NCI-H510A treated with DMSO at 0.1 percent for 48 hours (cell line): ENCODE measurements around the gene ADIPOQ.
"Not testable (repeated sequence)": the region's sequence is repeated elsewhere in the genome, so short reads cannot be mapped to it uniquely, and the experiment has no call there.

ENCODE experiments used
- DNase-seq: peaks from one replicate; lab custom pipeline; 2025; lab: John Stamatoyannopoulos, UW

The ADIPOQ gene

DNA sequence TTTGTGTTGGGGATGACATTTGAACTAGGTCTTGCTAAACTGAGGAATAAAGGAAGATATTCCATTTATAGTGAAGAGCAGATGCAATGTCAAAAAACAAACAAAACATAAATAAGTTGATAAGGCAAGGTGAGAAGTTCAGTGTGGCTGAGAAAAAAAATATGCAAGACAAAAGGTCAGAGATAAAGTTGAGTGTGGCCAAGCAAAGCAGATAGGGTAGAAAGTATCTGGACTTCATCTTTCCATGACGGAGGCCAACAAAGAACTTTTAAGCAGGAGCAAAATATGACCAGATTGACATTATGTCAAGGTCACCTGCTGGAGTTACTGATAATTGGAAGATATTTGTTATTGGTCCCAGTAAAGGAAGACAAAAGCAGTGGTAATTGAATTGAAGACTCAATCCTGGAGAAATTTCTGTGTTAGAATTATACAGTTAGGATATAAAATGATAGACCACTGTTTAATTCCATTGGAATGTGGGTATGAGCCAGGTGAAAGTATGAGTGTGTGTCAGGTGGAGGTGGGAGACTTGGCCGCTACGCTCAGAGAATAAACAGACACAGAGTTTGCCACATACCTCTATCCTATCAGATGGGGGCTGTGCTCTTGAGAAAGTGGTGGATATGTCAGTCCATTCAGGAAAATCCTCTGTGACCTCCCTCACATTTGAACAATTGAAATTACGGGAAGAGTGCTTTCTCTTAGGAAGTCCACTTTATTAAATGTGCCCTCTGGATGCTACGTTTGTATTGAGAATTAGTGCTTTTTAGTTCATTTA is 28.1 kb downstream of the ADIPOQ start:
- DNase-seq: no peak

DNA sequence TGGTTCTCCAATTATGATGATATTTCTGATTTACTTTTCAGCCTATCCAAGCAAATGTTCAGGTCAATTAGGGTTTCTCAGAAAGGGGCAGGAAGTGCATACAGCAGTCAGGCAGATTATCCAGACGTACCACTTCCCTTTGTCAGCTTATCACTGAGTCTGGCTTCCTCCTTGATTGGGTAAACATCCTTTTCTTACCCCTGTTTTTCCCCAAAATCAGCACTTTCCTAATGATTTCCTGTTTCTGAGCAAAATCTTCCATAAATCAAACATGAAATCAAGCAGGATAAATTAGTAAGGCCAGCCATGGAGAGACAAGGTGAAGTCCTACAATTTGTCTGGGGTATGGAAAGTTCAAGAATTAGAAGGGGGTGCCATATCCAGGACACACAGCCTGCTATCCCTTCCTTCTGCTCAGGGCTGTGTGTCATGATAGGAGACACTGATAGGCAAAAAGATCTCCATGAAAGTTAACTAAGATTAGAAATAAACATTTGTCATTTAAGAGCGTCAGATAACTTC is 29.0 kb downstream of the ADIPOQ start:
- no peak for DNase-seq

DNA sequence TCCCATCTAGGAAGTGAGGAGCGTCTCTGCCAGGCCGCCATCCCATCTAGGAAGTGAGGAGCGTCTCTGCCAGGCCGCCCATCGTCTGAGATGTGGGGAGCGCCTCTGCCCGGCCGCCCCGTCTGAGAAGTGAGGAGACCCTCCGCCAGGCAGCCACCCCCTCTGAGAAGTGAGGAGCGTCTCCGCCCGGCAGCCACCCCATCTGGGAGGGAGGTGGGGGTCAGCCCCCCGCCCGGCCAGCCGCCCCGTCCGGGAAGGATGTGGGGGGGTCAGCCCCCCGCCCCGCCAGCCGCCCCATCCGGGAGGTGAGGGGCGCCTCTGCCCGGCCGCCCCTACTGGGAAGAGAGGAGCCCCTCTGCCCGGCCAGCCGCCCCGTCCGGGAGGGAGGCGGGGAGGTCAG is 31.3 kb downstream of the ADIPOQ start:
- DNase-seq: not testable (repeated sequence)

DNA sequence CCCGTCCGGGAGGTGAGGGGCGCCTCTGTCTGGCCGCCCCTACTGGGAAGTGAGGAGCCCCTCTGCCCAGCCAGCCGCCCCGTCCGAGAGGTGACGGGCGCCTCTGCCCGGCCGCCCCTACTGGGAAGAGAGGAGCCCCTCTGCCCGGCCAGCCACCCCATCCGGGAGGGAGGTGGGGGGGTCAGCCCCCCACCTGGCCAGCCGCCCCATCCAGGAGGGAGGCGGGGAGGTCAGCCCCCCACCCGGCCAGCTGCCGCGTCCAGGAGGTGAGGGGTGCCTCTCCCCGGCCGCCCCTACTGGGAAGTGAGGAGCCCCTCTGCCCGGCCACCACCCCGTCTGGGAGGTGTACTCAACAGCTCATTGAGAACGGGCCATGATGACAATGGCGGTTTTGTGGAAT is 31.7 kb downstream of the ADIPOQ start:
- DNase-seq: not testable (repeated sequence)

DNA sequence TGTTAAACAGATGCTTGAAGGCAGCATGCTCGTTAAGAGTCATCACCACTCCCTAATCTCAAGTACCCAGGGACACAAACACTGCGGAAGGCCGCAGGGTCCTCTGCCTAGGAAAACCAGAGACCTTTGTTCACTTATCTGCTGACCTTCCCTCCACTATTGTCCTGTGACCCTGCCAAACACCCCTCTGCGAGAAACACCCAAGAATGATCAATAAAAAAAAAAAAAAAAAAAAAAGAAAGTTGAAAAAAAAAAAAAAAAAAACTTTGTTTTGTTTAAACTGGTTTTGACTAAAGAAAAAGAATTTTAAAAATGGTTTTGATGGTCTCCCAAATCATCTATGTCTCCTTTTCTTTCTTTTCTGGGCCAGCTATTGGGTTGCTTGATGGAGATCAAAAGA is 32.3 kb downstream of the ADIPOQ start:
- not testable (repeated sequence) for DNase-seq

DNA sequence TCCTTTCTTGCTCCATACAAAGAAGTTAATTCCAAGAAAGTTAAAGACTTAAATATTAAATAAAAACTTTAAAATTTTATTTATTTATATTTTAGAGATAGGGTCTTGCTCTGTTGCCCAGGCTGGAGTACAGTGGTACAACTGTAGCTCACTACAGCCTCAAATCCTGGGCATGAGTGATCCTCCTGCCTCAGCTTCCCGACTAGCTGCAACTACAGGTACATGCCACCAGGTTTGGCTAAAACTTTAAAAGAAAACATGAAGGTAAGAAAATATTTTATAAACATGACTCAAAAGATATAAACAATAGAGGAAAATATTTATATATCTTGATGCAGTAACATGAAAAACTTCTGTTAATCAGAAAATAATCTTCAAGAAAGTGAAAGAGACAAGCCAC is 33.2 kb downstream of the ADIPOQ start:
- no peak for DNase-seq

DNA sequence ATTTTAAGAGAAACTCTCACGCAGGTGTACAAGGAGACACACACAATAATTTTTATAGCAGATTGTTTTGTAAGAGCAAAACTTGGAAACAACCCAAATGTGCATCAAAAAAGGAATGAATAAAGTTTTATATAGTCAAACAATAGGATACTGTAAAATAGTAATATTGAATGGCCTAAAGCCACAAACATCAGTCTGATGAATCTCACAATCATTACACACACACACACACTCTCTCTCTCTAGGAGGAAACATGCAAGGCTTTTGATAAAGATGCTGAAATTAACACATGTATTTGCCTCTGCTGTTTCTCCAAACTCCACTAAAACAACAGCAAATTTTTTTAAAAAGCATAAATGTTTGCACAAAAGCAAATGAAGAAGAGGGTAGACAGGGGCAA is 37.3 kb downstream of the ADIPOQ start:
- no peak for DNase-seq

DNA sequence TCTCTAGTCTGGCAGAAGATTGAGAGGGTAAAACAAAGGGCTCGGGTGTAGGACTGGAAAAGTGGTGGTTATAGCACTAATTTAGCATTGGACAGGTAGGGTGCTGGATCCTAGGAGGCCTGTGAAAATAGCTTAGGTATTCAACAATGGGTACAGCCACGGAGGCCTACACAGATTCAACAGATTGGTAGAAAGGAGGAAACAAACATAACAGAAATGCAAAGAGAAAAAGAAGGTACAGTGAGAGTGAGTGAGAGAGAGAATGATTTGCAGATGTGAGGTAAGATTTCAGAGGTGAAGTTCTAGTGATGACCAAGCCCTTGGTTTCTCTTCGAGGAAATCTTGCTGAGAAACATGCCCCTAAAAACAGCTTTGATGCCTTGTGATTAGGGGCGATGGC is 37.9 kb downstream of the ADIPOQ start:
- DNase-seq: no peak

DNA sequence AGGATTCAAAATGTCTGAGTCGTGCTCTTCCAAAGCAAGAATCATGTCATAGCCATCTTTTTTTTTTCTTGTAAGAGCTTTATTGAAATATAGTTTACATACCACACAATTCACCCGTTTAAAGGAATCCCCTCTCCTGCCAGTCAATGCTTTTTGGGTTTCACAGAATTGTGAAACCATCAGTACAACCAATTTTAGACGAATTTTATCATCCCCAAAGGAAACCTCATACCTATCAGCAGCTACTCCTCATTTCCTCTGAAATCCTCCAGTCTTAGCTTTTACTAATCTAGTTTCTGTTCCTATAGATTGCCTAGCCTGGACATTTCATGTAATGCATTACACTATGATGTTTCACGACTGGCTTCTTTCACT is 39.6 kb downstream of the ADIPOQ start:
- DNase-seq: no peak

DNA sequence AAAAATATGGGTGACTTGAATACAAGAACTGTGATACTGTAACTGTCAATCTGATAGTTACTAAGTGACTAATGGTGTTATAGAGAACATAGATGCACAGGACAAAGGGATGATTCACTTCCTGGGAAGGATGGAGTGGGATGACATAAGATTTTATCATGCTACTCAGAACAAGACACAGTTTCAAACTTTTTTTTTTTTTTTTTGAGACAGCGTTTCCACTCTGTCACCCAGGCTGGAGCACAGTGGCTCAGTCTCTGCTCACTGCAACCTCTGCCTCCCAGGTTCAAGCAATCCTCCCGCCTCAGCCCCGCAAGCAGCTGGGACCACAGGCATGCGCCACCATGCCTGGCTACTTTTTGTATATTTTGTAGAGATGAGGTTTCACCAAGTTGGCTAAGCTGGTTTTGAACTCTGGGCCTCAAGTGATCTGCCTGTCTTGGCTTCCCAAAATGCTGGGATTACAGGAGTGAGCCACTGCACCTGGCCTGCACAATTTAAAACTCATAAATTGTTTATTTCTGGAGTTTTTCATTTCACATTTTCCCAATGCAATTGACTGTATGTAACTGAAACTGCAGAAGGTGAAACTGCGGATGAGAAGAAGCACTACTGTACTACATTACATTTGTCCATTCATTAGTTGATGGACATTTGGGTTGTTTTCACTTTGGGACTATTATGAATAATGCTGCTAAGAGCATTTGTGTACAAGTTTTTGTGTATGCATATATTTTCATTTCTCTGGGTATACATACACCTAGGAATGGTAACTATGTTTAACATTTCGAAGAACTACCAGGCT is 40.6 kb downstream of the ADIPOQ start:
- DNase-seq: no peak

DNA sequence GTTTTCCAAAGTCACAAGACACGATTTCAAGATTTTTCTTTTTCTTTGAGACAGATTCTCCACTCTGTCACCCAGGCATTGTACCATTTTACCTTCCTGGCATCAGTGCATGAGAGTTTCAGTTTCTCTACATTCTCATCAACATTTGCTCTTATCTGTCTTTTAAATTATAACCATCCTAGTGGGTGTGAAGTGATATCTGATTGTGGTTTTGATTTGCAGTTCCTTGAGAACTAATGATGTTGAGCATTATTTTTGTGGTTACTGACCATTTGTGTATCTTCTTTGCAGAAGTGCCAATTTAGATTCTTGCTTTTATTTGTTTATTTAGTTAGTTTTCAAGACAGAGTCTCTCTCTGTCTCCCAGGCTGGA is 41.2 kb downstream of the ADIPOQ start:
- DNase-seq: no peak

DNA sequence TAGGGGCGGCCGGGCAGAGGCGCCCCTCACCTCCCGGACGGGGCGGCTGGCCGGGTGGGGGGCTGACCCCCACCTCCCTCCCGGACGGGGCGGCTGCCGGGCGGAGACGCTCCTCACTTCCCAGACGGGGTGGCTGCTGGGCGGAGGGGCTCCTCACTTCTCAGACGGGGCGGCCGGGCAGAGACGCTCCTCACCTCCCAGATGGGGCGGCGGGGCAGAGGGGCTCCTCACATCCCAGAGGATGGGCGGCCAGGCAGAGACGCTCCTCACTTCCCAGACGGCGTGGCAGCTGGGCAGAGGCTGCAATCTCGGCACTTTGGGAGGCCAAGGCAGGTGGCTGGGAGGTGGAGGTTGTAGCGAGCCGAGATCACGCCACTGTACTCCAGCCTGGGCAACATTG is 42.4 kb downstream of the ADIPOQ start:
- not testable (repeated sequence) for DNase-seq

DNA sequence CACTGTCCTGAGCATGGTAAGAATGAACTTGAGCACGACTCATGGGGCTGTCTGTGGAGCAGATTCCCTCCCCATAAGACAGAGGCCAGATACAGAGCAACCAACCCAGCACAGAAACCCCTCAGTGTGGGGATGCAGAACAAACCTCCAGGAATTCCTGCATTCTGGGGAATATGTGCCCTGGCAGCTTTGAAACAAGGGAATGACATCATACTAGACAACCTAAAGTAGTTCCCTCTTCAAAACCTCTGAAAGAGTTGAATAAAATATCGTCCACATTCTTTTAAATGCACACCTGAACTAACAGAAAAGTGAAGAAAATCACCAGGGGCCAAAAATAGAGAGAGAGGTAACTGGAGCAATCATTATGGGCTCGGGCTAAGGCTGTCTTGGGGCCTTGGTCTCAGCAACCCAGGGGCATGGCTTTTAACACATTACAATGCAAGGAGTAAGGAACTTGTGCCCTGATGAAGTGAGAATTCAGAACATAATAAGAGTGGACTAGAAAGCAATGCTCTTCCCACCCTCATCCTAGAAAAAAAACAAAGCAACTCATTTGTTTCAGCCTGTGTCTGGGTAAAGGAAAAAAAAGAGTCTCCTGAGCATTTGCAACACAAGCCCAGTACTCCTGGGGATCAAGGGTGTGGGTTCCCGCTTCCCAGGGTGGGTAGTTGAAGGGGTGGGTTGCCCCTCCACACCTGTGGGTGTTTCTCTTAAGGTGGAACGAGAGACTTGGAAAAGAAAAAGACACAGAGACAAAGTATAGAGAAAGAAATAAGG is 43.9 kb downstream of the ADIPOQ start:
- DNase-seq: no peak

DNA sequence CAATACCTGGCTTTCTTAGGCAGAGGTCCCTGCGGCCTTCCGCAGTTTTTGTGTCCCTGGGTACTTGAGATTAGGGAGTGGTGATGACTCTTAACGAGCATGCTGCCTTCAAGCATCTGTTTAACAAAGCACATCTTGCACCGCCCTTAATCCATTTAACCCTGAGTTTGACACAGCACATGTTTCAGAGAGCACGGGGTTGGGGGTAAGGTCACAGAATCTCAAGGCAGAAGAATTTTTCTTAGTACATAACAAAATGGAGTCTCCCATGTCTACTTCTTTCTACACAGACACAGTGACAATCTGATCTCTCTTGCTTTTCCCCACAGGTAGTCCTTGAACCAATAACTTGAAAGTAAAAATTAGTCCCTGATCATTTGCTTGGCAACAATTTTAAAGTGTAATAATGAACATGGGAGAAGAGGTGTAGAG is 45.0 kb downstream of the ADIPOQ start:
- not testable (repeated sequence) for DNase-seq

DNA sequence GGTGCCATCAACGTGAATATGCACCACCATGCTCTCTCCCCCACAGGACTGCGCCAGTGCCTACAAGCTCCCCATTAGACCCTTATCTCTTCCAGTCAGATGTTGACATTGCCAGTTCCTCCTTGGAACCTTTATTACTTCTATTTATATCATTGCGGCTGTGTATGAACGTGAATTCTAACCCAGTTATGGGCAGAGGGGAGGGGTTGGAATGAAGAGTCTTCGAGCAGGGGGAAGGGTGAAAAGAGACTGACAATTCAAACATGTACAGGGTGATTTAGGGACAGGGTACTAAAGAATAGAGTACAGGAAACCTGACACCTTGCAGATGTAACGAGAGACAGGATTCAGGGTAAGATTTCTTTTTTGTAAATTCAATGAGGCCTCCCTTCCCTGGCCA is 46.1 kb downstream of the ADIPOQ start:
- DNase-seq: peak; percentile 49

DNA sequence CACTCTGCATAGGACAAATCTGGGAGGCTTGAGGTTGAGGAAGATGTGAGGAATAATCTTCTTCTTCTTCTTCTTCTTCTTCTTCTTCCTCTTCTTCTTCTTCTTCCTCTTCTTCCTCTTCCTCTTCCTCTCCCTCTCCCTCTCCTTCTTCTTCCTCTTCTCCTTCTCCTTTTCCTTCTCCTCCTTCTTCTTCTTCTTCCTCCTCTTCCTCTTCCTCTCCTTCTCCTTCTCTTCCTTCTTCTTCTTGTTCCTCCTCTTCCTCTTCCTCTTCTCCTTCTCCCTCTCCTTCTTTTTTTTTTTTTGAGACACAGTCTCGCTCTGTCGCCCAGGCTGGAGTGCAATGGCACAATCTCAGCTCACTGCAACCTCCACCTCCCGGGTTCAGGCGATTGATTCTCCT is 47.2 kb downstream of the ADIPOQ start:
- DNase-seq: not testable (repeated sequence)

DNA sequence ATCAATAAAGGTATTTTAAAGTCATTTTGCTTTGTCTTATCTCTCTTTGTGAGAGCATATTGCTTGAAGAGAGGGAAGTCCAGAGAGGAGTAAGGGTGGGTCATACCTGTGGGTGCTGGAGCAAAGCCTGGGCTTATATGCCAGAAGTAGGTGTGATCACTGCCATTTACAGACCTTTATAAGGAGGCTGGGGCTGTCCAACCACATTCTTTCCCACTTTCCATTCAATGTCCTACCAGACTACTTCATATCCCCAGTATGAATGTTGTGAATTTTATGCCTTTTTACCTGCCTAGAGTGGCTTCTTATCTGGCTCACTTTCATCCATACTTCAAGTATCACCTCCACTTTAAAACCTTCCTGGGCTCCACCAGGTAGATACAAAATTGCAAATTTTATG is 48.4 kb downstream of the ADIPOQ start:
- no peak for DNase-seq

DNA sequence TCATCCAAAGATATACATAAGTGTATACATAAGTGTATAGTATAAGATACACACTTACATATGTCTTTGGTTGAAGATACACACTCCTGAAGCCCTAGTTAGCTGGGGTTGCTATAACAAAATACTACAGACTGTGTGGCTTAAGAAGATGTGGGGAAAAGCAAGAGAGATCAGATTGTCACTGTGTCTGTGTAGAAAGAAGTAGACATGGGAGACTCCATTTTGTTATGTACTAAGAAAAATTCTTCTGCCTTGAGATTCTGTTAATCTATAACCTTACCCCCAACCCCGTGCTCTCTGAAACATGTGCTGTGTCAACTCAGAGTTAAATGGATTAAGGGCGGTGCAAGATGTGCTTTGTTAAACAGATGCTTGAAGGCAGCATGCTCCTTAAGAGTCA is 50.6 kb downstream of the ADIPOQ start:
- not testable (repeated sequence) for DNase-seq

DNA sequence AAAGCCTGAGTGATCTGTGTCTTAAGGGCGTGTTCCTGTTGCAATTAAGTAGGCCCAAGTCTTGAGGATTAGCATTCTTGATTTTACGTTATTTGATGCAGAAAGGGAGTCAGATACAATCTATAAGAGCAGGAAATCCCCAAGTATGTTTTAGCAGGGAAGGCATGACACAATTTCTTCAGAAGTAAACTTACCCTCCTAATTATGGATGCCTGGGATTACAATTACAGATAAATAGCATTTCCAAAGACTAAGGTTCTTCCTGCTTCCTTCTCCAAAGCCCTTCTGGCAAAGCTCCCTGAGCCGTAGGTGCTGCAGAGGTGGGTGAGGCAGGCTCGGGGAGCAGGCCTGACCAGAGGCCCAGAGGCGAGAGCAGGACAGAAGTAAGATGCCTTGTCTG is 52.9 kb downstream of the ADIPOQ start:
- DNase-seq: no peak

DNA sequence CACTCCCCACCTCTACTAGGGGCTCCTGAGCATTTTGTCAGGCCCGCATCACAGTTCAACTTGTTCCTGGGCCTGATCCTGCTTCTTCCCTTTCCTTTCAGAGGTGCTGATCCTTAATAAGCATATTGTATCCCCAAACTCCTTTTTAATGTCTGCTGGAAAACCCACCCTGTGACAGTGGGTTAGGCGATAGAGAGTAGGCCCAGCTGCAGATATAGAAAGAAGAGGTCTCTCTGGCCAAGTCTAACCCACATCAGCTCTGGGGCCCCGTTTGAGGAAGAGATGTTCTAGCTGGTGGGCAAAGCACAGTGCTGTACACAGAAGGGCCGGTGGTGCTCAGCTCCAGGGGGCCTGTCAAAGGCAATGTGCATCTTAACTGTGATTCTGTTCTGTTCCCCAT is 53.5 kb downstream of the ADIPOQ start:
- no peak for DNase-seq

DNA sequence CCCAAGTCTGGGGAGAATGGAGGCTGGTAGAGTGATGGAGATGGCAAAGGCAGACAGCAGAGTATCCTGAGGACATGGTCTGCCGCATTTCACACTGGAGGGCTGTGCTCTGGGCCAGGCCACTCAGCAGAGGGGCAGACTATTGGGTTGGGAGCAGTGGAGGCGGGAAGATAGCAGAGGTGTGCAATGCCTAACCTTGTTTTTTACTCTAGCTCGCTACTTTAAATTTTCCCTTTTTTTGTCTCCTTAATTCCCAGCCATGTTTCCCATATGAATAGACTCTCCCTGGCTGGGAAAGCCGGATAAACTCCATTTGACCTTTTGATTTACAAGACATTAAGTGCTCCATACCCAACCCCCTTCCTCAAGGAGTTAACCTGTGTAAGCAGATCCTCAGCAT is 54.4 kb downstream of the ADIPOQ start:
- DNase-seq: no peak

DNA sequence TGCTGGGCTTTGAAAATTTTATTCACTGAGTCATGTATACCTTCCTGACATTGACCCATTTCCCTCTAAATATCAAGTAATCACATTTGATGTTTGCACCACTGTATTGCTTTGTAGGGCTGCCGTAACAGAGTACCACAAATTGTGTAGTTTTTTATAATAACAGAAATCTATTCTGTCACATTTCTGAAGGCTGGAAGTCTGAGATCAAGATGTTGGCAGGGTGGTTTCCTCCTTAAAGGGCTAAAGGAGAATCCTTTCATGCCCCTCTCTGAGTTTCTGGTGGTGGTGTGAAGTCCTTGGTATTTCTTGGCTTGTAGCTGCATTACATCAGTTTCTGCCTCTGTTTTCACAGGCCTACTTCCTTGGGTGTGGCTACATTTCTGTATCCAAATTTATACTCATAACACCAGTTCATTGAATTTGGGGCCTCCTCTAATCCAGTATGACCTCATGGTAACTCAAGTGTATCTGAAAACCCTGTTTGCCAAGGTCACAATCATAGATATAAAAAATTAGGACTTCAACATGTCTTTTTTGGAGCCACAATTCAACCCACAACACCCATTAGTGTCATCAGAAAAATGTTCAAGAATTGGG is 58.7 kb downstream of the ADIPOQ start:
- no peak for DNase-seq
